C4-2B (cell line): ENCODE measurements around the gene TMTC4.

Experiments used
- ZFX ChIP-seq: fragments of 450-650 bp; IDR thresholded peaks from 2 replicates; pipeline ENCODE4 v1.6.1; 2017
- TF ChIP-seq, protein P1 (sequence below): fragments of 450-650 bp; conservative IDR thresholded peaks from 2 replicates; pipeline ENCODE4 v1.5.1; 2017; ENCODE audit warnings: mild to moderate bottlenecking

DNA sequence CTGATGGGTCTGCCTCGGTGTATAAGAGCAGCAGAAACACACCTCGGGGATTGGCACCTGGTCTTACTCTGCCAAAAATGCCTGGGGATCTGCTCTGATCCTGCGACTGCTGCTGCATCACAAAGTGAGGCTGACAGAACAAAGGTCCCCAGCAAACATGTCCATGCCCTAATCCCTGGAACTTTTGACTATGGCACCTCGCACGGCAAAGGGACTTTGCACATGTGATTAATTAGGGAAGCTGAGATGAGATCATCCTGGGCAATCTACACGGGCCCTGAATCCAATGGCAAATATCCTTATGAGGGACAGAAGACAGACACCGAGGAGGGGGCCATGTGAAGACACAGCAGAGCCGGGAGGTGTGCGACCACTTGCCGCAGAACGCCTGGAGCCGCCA lies 94.5 kb downstream of the TMTC4 start:
- TF ChIP-seq, protein P1, sequence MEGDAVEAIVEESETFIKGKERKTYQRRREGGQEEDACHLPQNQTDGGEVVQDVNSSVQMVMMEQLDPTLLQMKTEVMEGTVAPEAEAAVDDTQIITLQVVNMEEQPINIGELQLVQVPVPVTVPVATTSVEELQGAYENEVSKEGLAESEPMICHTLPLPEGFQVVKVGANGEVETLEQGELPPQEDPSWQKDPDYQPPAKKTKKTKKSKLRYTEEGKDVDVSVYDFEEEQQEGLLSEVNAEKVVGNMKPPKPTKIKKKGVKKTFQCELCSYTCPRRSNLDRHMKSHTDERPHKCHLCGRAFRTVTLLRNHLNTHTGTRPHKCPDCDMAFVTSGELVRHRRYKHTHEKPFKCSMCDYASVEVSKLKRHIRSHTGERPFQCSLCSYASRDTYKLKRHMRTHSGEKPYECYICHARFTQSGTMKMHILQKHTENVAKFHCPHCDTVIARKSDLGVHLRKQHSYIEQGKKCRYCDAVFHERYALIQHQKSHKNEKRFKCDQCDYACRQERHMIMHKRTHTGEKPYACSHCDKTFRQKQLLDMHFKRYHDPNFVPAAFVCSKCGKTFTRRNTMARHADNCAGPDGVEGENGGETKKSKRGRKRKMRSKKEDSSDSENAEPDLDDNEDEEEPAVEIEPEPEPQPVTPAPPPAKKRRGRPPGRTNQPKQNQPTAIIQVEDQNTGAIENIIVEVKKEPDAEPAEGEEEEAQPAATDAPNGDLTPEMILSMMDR, result no peak
- no peak for TF ChIP-seq ZFX
